OCI-LY7 (cell line): ENCODE data around the gene BTBD2.

Source experiments
- CTCF ChIP-seq: fragments of 200-600 bp; sonication (generic); conservative IDR thresholded peaks from 2 replicates; pipeline ENCODE4 v1.5.1; 2014; ENCODE audit warnings: mild to moderate bottlenecking, antibody characterized with exemption, low read length, moderate library complexity, mixed read lengths
- EZH2phosphoT487 ChIP-seq: fragments of 200-600 bp; sonication (generic); IDR thresholded peaks from 2 replicates; pipeline ENCODE4 v1.6.1; 2018; ENCODE audit warnings: low read depth, borderline replicate concordance, mild to moderate bottlenecking, mixed run types, antibody characterized with exemption, low read length, moderate library complexity, mixed read lengths

- peak; percentile 69 for TF ChIP-seq CTCF
- TF ChIP-seq EZH2phosphoT487 = no peak
Observed at GRCh38 chr19:2050991-2051772, 35.7 kb upstream of the BTBD2 start, which contains the start of gene MKNK2.
